NCI-H748 treated with DMSO at 0.1 percent for 48 hours (cell line): ENCODE measurements around the gene SIGLECL1.
"Not testable (repeated sequence)": the region's sequence is repeated elsewhere in the genome, so short reads cannot be mapped to it uniquely, and the experiment has no call there.

Experiments used
- DNase-seq: peaks from one replicate; lab custom pipeline; 2025; lab: John Stamatoyannopoulos, UW

SIGLECL1 gene

GRCh38 chr19:51250786-51251467, at the start of gene SIGLECL1:
Gene SIGLECL1, plus strand, starts transcription at chr19:51251080. Its CDS starts 12,993 bp downstream, at chr19:51264073.
- no peak for DNase-seq

GRCh38 chr19:51201712-51202111, 49.2 kb upstream of the SIGLECL1 start:
- DNase-seq: no peak

- DNase-seq: no peak
Observed at GRCh38 chr19:51203916-51204315, 47.0 kb upstream of the SIGLECL1 start.

GRCh38 chr19:51204321-51204720, 46.6 kb upstream of the SIGLECL1 start:
- no peak for DNase-seq

GRCh38 chr19:51207747-51208146, 43.1 kb upstream of the SIGLECL1 start:
- no peak for DNase-seq

GRCh38 chr19:51210191-51210784, 40.6 kb upstream of the SIGLECL1 start:
- DNase-seq: no peak

- not testable (repeated sequence) for DNase-seq
Observed at GRCh38 chr19:51210874-51211361, 40.0 kb upstream of the SIGLECL1 start.

GRCh38 chr19:51211833-51212232, 39.0 kb upstream of the SIGLECL1 start:
- DNase-seq: no peak

GRCh38 chr19:51219307-51219706, 31.6 kb upstream of the SIGLECL1 start:
- no peak for DNase-seq

GRCh38 chr19:51219971-51220370, 30.9 kb upstream of the SIGLECL1 start:
- no peak for DNase-seq

GRCh38 chr19:51220996-51221395, 29.9 kb upstream of the SIGLECL1 start:
- no peak for DNase-seq

- no peak for DNase-seq
Observed at GRCh38 chr19:51224163-51224641, 26.7 kb upstream of the SIGLECL1 start.

- DNase-seq: not testable (repeated sequence)
Observed at GRCh38 chr19:51224898-51225393, 25.9 kb upstream of the SIGLECL1 start, which contains the start of gene CD33. Gene CD33, plus strand, starts transcription at chr19:51225080. Its CDS starts 39 bp downstream, at chr19:51225119.

GRCh38 chr19:51226067-51226466, 24.8 kb upstream of the SIGLECL1 start:
- DNase-seq: no peak

GRCh38 chr19:51227326-51227725, 23.6 kb upstream of the SIGLECL1 start:
- DNase-seq: no peak

GRCh38 chr19:51227966-51228365, 22.9 kb upstream of the SIGLECL1 start:
- DNase-seq: no peak

GRCh38 chr19:51240866-51241265, 10.0 kb upstream of the SIGLECL1 start:
- no peak for DNase-seq

GRCh38 chr19:51242881-51243630, 7.8 kb upstream of the SIGLECL1 start:
- no peak for DNase-seq

GRCh38 chr19:51246164-51246552, 4.7 kb upstream of the SIGLECL1 start:
- DNase-seq: no peak

GRCh38 chr19:51247972-51248590, 2.8 kb upstream of the SIGLECL1 start:
- DNase-seq: no peak

- DNase-seq: no peak
Observed at GRCh38 chr19:51251468-51251820, 564 bp downstream of the SIGLECL1 start.
